Measurements from ENCODE around the gene ADCY2. TPM values are rescaled to one million over a fixed set of nuclear protein-coding genes. Genes with fewer than 3 reads are reported as not detected.

The ADCY2 gene
- total and polyA plus RNA-seq, 5 donors = 0.20 to 1.5 (median 0.45) TPM

DNA sequence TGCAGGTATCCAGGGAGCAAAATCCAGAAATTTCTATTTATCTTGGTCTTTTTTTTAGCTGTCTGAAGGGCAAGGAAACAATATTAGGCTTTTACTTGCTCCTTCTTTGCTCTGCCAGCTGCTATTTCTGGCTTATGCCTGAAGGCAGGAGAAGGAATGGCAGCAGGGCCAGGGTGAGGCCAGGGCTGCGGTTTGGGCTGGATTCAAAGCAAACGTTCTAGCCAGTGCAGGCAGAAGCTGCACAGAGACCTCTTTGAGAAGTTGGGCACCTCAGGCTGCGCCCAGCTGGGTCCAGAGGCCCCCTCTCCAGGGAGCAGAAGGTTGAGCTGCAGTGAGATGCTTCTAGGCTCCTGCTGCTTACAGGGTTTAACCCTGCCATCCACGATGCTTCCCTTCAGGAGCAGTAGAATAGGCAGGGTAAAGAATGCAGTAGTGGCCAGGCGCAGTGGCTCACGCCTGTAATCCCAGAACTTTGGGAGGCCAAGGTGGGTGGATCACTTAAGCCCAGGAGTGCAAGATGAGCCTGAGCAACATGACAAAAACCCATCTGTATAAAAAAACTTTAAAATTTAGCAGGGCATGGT lies 201.2 kb downstream of the ADCY2 start:
- no peak for DNase-seq
- WGBS = 64% methylated on average over 6 of the region's 6 CpGs
- Histone ChIP-seq H3K9me3 (ENCODE audit: control insufficient read depth, low read length) (peaks cover 3% of the 10 kb centered on the region), H3K4me1 (ENCODE audit: control insufficient read depth, insufficient read depth, low read length) (no peaks in the 10 kb centered on the region), H3K27ac (ENCODE audit: low read length) (no peak overlapping the region), H3K27me3 (ENCODE audit: control insufficient read depth, insufficient read depth) (no peaks in the 10 kb centered on the region), H3K4me3 (ENCODE audit: low read length) (no peak overlapping the region)
- no peak for ATAC-seq
- intact Hi-C loops (cut with DNase I) = no loop called here

DNA sequence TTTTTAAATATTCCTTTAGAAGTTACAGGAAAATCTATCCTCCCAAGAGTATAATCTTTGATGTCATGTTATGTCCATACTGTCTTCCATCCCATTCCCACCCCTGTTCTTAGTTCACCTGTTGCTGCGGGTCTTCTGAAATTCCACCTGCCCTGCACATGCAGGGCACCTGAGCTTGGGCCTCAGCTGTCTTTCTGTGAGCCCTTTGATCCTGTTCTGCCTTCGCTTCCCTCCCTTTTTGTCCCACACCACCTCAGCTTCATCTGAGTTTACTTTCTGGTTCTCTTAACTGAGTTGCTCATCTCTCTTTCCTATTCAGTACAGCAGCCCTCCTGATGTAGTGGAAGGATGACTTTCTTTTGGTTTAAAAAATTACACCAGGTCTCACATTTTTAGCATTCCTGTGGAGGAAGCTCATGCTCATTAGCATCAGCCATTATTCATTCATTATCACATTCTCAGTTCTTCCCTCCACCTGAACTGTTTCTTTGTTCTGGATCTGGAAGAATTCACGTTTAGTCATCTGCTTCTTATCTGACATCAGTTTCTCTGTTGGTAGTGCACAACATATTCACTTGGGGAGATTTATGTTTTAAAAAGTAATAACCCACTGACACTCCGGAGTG lies 211.0 kb downstream of the ADCY2 start:
- Histone ChIP-seq H3K4me1 (ENCODE audit: control insufficient read depth, insufficient read depth, low read length) (no peaks in the 10 kb centered on the region), H3K4me3 (ENCODE audit: low read length) (no peak overlapping the region), H3K27ac (ENCODE audit: low read length) (no peak overlapping the region), H3K9me3 (ENCODE audit: control insufficient read depth, low read length) (peaks cover 10% of the 10 kb centered on the region), H3K27me3 (ENCODE audit: control insufficient read depth, insufficient read depth) (no peaks in the 10 kb centered on the region)
- DNase-seq (no peak), ATAC-seq (no peak)
- 54% methylated on average over 4 of the region's 4 CpGs for WGBS
- intact Hi-C loops (cut with DNase I) = no loop called here

DNA sequence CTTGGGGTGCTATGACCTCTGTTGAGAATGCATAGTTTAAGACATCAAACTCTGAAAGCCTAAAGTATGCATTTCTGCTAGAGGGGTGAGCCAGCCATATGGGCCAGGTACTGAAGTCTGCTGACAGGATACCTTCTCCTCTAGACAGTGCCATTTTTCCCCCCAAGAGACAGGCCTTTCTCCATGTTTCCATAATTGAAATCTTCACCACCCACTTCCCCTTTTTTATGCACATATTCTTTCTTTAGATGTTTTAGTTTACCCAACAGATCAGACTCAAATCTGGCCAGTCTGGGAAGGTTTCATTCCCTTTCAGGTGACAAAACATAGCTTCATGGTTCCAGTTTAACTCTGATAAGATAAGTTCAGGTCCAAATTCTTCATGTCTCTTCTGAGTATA lies 212.8 kb downstream of the ADCY2 start:
- DNase-seq (no peak), ATAC-seq (no peak)
- H3K4me1 ChIP-seq (ENCODE audit: control insufficient read depth, insufficient read depth, low read length) = no peaks in the 10 kb centered on the region
- intact Hi-C loops (cut with DNase I) = no loop called here
- no peak overlapping the region for H3K4me3 ChIP-seq (ENCODE audit: low read length)
- H3K27me3 ChIP-seq (ENCODE audit: control insufficient read depth, insufficient read depth) = no peaks in the 10 kb centered on the region
- no peak overlapping the region for H3K27ac ChIP-seq (ENCODE audit: low read length)
- H3K9me3 ChIP-seq (ENCODE audit: control insufficient read depth, low read length) = peaks cover 7% of the 10 kb centered on the region

DNA sequence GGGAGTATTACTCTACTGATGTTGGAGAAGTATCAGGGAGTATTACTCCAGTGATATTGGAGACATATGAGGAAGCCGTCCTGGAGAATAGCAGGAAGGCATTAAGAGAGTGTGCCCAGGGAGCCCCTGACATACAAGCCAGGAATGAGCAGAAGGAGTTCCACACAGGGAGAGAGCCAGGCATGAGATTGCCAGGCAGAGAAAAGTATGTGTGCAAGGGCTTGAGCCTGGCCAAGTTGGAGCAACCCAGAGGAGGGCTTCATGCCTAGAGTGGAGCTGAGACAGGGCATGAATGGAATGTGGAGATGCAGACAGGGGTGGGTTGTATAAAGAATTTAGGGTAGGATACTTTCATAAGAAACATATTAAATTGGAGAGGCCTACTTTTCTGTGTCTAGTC lies 213.8 kb downstream of the ADCY2 start:
- 79% methylated on average over 1 of the region's 1 CpG for WGBS
- Histone ChIP-seq H3K27me3 (ENCODE audit: control insufficient read depth, insufficient read depth) (no peaks in the 10 kb centered on the region), H3K4me1 (ENCODE audit: control insufficient read depth, insufficient read depth, low read length) (no peaks in the 10 kb centered on the region), H3K27ac (ENCODE audit: low read length) (no peak overlapping the region), H3K4me3 (ENCODE audit: low read length) (no peak overlapping the region), H3K9me3 (ENCODE audit: control insufficient read depth, low read length) (peaks cover 7% of the 10 kb centered on the region)
- ATAC-seq (no peak), DNase-seq (no peak)
- intact Hi-C loops (cut with DNase I) = no loop called here

DNA sequence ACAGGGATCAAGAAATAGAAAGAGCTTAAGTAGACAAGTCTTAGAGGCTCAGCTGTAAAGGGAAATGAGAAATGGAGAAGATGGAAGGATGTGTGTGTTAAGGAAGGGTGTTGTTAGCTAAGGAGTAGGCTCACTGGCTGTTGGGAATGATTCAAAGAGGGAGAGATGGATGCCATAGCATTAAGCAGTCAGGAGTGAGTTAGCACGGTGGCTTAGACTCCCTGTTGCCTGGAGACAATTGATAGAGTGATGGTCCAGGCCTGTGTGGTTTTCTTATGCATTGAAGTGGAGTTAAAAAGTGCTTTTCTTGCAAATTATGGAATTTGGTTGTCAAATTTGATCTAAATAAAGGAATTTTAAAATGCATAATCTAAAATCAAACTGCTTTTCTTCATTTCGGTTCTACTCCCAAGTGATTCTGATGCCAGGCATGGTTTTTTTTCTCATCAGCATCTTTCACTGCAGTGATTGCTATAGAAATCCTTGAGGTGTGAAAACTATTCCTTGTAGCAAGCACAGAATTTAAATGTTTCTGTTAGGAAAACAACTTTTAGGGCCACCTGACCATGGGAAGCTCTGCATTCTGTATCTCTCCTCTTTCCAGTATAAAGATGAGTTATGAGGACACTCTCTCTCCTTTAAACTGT lies 214.7 kb downstream of the ADCY2 start:
- WGBS = 74% methylated on average over 2 of the region's 2 CpGs
- peaks cover 7% of the 10 kb centered on the region for H3K9me3 ChIP-seq (ENCODE audit: control insufficient read depth, low read length)
- intact Hi-C loops (cut with DNase I) = no loop called here
- H3K4me1 ChIP-seq (ENCODE audit: control insufficient read depth, insufficient read depth, low read length) = no peaks in the 10 kb centered on the region
- no peak overlapping the region for H3K27ac ChIP-seq (ENCODE audit: low read length)
- no peaks in the 10 kb centered on the region for H3K27me3 ChIP-seq (ENCODE audit: control insufficient read depth, insufficient read depth)
- H3K4me3 ChIP-seq (ENCODE audit: low read length) = no peak overlapping the region
- no peak for ATAC-seq
- no peak for DNase-seq

DNA sequence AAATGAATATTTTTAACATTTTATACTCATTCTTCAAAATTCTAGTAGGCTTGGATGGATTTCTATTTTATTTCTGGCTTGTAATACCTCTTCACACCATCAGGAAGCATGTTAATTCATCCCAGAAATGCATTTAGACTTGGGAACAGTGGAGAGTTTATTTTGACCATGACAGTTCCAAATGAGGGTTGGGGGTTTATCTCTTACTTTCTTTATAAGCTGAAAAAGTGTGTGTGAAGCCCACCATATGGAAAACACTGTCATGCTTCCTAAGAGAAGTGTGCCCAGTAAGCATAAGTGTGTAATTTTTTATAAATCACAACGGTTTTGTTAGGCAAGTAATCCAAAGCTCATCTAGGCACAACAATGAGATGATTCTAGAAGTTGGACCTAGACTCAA lies 215.6 kb downstream of the ADCY2 start:
- no peak for DNase-seq
- ATAC-seq = no peak
- H3K4me1 ChIP-seq (ENCODE audit: control insufficient read depth, insufficient read depth, low read length) = no peaks in the 10 kb centered on the region
- intact Hi-C loops (cut with DNase I) = no loop called here
- 56% methylated on average over 1 of the region's 1 CpG for WGBS
- no peak overlapping the region for H3K27ac ChIP-seq (ENCODE audit: low read length)
- H3K9me3 ChIP-seq (ENCODE audit: control insufficient read depth, low read length) = peaks cover 7% of the 10 kb centered on the region
- H3K4me3 ChIP-seq (ENCODE audit: low read length) = no peak overlapping the region
- no peaks in the 10 kb centered on the region for H3K27me3 ChIP-seq (ENCODE audit: control insufficient read depth, insufficient read depth)

DNA sequence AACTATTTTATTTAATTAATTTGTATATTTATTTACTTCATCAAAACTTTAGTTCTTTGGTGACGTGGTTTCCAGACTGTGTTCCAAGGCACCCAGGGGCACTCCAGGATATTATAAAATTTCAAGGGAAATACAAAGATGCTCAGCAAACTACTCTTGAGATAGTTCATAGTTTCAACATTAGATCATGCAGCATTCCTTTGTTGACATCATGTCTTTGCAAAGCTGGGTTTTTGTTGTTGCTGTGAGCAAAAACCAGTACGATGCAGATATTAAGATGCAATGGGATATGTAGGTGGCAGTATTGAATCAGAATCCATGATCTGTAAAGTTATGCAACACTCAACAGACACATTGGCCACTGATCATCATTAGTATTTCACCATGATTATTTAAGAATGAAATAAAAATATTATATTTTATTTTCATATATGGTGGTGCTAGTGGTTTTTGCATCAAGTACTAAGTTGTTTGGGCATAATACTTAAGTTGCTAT lies 219.7 kb downstream of the ADCY2 start:
- intact Hi-C loops (cut with DNase I) = no loop called here
- ATAC-seq (no peak), DNase-seq (no peak)
- H3K27me3 ChIP-seq (ENCODE audit: control insufficient read depth, insufficient read depth) = no peaks in the 10 kb centered on the region
- 56% methylated on average over 2 of the region's 2 CpGs for WGBS
- peaks cover under 1% of the 10 kb centered on the region for H3K9me3 ChIP-seq (ENCODE audit: control insufficient read depth, low read length)
- no peak overlapping the region for H3K27ac ChIP-seq (ENCODE audit: low read length)
- no peak overlapping the region for H3K4me3 ChIP-seq (ENCODE audit: low read length)
- H3K4me1 ChIP-seq (ENCODE audit: control insufficient read depth, insufficient read depth, low read length) = no peaks in the 10 kb centered on the region

DNA sequence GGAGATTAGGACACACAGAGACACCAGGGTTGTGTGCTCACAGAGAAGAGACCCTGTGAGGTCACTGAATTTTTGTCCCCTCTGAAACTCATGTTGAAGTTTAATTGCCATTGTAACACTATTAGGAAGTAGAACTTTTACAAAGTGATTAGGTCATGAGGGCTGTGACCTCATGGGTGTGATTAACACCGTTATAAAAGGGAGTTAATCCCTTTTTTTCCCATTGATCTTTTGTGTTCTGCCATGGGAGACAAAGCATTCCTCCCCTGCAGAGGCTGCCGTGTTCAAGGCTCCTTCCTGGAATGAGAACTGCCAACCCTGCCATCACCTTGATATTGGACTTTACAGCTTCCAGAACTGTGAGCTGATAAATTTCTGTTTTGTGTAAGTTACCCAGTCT lies 221.0 kb downstream of the ADCY2 start:
- no peak overlapping the region for H3K4me3 ChIP-seq (ENCODE audit: low read length)
- no peaks in the 10 kb centered on the region for H3K27me3 ChIP-seq (ENCODE audit: control insufficient read depth, insufficient read depth)
- 53% methylated on average over 2 of the region's 2 CpGs for WGBS
- ATAC-seq (no peak), DNase-seq (no peak)
- H3K9me3 ChIP-seq (ENCODE audit: control insufficient read depth, low read length) = no peaks in the 10 kb centered on the region
- intact Hi-C loops (cut with DNase I) = no loop called here
- no peaks in the 10 kb centered on the region for H3K4me1 ChIP-seq (ENCODE audit: control insufficient read depth, insufficient read depth, low read length)
- H3K27ac ChIP-seq (ENCODE audit: low read length) = no peak overlapping the region

DNA sequence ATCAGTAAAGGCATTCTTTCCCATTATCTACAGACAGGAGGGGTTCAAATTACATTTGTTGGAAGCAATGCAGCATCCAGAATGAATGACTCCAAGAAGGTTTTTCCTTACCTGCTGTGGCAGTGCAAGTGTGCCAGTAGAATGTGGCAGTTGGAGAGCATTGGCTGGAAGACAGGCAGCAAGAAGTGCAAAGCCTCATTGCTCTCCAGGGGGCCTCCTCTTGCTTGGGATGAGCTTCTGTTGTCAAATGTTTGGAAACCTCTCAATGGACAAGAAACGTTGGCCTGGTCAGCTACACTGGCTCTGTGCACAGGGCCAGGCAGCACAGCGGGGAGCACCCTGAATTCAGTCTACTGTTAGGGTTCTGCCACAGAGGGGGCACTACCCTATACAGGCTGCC lies 226.6 kb downstream of the ADCY2 start:
- no peak overlapping the region for H3K27ac ChIP-seq (ENCODE audit: low read length)
- no peaks in the 10 kb centered on the region for H3K4me1 ChIP-seq (ENCODE audit: control insufficient read depth, insufficient read depth, low read length)
- no peaks in the 10 kb centered on the region for H3K27me3 ChIP-seq (ENCODE audit: control insufficient read depth, insufficient read depth)
- intact Hi-C loops (cut with DNase I) = no loop called here
- WGBS = 64% methylated on average over 2 of the region's 2 CpGs
- no peaks in the 10 kb centered on the region for H3K9me3 ChIP-seq (ENCODE audit: control insufficient read depth, low read length)
- no peak overlapping the region for H3K4me3 ChIP-seq (ENCODE audit: low read length)
- no peak for ATAC-seq
- no peak for DNase-seq

DNA sequence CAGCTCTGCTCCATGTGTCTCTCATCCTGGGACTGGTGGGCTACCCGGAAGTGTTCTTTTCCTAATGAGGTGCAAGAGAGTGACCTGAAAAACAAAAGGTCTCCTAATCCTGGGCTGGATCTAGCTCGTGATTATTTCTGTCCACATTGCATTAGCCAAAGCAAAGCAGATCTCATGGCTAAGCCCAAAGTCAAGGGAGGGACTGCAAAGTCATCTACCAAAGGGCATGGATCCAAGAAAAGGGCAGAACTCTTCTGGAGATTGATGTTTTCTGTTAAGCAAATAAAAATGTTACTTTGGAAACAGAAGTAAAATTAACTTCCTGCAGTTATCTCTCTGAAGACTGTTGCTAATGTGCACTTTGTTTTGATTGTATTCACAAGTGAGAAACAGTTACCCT lies 229.8 kb downstream of the ADCY2 start:
- Histone ChIP-seq H3K4me1 (ENCODE audit: control insufficient read depth, insufficient read depth, low read length) (no peaks in the 10 kb centered on the region), H3K27ac (ENCODE audit: low read length) (no peak overlapping the region), H3K4me3 (ENCODE audit: low read length) (no peak overlapping the region), H3K9me3 (ENCODE audit: control insufficient read depth, low read length) (no peaks in the 10 kb centered on the region), H3K27me3 (ENCODE audit: control insufficient read depth, insufficient read depth) (no peaks in the 10 kb centered on the region)
- DNase-seq (no peak), ATAC-seq (no peak)
- intact Hi-C loops (cut with DNase I) = no loop called here
- WGBS = 65% methylated on average over 2 of the region's 2 CpGs

DNA sequence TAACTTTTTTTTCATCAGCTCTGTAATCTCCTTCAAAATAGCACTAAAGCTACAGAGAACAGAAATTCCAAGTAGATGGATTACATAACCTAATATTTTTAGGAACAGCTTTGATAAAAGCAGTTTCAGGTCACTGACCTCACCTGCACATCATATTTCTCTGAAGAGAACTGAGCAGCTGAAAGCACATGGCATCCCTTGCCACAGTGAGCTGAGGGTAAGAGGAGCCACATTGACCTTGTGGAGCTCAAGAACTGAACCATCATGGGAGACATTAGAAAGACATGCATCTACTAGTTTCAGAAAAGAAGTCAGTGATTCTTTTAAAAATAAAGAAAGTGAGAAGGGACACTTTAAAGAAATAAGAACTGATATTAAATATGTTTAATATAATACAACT lies 232.3 kb downstream of the ADCY2 start:
- no peaks in the 10 kb centered on the region for H3K27me3 ChIP-seq (ENCODE audit: control insufficient read depth, insufficient read depth)
- intact Hi-C loops (cut with DNase I) = no loop called here
- DNase-seq = no peak
- no peak for ATAC-seq
- no peaks in the 10 kb centered on the region for H3K9me3 ChIP-seq (ENCODE audit: control insufficient read depth, low read length)
- H3K4me1 ChIP-seq (ENCODE audit: control insufficient read depth, insufficient read depth, low read length) = no peaks in the 10 kb centered on the region
- H3K27ac ChIP-seq (ENCODE audit: low read length) = no peak overlapping the region
- H3K4me3 ChIP-seq (ENCODE audit: low read length) = no peak overlapping the region

All from right cardiac atrium (tissue), 5 donors.